C4-2B (cell line): Measurements from ENCODE around the gene SIAH3.

ENCODE experiments used
- ZFX ChIP-seq: fragments of 450-650 bp; IDR thresholded peaks from 2 replicates; pipeline ENCODE4 v1.6.1; 2017
- TF ChIP-seq, protein P1 (sequence below): fragments of 450-650 bp; conservative IDR thresholded peaks from 2 replicates; pipeline ENCODE4 v1.5.1; 2017; ENCODE audit warnings: mild to moderate bottlenecking

DNA sequence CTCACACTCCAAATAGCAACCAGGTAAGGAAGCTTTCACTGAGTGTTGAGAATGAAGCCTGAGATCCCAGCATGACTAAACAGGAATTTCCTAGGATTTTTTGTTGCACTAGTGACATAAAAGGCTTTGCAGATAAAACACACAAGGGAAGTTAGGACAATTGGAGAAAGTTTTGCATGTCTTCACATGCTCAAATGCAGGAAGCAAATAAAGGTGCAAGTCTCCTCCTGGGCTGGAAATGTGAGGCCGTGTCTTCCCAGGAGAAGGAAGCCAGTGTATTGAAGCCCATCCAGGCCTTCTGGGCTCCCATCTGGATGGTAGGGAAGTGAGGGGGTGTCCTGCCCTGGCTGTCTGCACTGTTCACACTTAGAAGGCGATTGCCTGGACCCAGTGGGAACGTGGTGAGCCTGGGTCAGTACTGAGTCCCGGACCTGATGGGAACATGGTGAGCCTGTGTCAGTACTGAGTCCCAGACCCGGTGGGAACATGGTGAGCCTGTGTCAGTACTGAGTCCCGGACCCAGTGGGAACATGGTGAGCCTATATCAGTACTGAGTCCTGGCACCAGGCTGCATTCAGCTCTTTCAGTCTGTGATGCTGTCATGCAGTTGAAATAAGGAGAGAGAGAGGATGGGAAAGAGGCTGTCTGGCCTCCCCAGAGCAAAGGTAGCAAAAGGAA lies 38.7 kb downstream of the SIAH3 start:
- TF ChIP-seq, protein P1, sequence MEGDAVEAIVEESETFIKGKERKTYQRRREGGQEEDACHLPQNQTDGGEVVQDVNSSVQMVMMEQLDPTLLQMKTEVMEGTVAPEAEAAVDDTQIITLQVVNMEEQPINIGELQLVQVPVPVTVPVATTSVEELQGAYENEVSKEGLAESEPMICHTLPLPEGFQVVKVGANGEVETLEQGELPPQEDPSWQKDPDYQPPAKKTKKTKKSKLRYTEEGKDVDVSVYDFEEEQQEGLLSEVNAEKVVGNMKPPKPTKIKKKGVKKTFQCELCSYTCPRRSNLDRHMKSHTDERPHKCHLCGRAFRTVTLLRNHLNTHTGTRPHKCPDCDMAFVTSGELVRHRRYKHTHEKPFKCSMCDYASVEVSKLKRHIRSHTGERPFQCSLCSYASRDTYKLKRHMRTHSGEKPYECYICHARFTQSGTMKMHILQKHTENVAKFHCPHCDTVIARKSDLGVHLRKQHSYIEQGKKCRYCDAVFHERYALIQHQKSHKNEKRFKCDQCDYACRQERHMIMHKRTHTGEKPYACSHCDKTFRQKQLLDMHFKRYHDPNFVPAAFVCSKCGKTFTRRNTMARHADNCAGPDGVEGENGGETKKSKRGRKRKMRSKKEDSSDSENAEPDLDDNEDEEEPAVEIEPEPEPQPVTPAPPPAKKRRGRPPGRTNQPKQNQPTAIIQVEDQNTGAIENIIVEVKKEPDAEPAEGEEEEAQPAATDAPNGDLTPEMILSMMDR, result no peak
- TF ChIP-seq ZFX, result no peak
